Measurements from ENCODE around the gene RASEF.

RASEF gene

DNA sequence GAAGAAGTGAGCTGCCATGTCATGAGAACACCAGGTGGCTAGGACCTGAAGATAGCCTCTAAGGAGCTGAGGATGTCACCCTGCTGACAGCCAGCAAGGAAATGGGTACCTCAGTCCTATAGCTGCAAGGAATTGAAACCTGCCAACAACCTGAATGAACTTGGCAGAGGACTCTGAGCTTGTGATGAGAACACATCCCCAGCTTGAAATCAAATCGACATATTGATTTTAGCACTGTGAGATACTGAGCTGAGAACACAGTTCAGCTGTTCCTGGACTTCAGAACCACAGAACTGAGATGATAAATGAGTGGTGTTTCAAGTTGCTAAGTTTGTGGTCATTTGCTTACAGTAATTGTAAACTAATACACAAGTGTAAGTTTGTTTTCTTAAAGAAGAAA is 5.5 kb upstream of the RASEF start:
- no peak overlapping the region for H3K4me3 ChIP-seq (replicated peaks; ENCODE audit: insufficient read depth, low read length)
- no peak for TF ChIP-seq GABPA (IDR thresholded peaks at IDR 0.05; ENCODE audit: low read depth)
- TF ChIP-seq, protein P1, sequence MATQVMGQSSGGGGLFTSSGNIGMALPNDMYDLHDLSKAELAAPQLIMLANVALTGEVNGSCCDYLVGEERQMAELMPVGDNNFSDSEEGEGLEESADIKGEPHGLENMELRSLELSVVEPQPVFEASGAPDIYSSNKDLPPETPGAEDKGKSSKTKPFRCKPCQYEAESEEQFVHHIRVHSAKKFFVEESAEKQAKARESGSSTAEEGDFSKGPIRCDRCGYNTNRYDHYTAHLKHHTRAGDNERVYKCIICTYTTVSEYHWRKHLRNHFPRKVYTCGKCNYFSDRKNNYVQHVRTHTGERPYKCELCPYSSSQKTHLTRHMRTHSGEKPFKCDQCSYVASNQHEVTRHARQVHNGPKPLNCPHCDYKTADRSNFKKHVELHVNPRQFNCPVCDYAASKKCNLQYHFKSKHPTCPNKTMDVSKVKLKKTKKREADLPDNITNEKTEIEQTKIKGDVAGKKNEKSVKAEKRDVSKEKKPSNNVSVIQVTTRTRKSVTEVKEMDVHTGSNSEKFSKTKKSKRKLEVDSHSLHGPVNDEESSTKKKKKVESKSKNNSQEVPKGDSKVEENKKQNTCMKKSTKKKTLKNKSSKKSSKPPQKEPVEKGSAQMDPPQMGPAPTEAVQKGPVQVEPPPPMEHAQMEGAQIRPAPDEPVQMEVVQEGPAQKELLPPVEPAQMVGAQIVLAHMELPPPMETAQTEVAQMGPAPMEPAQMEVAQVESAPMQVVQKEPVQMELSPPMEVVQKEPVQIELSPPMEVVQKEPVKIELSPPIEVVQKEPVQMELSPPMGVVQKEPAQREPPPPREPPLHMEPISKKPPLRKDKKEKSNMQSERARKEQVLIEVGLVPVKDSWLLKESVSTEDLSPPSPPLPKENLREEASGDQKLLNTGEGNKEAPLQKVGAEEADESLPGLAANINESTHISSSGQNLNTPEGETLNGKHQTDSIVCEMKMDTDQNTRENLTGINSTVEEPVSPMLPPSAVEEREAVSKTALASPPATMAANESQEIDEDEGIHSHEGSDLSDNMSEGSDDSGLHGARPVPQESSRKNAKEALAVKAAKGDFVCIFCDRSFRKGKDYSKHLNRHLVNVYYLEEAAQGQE (IDR thresholded peaks at IDR 0.05; ENCODE audit: insufficient replicate concordance, low read depth), result no peak
- TF ChIP-seq, protein P2, sequence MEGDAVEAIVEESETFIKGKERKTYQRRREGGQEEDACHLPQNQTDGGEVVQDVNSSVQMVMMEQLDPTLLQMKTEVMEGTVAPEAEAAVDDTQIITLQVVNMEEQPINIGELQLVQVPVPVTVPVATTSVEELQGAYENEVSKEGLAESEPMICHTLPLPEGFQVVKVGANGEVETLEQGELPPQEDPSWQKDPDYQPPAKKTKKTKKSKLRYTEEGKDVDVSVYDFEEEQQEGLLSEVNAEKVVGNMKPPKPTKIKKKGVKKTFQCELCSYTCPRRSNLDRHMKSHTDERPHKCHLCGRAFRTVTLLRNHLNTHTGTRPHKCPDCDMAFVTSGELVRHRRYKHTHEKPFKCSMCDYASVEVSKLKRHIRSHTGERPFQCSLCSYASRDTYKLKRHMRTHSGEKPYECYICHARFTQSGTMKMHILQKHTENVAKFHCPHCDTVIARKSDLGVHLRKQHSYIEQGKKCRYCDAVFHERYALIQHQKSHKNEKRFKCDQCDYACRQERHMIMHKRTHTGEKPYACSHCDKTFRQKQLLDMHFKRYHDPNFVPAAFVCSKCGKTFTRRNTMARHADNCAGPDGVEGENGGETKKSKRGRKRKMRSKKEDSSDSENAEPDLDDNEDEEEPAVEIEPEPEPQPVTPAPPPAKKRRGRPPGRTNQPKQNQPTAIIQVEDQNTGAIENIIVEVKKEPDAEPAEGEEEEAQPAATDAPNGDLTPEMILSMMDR (IDR thresholded peaks at IDR 0.05; ENCODE audit: insufficient read depth, low read length), result no peak
- TF ChIP-seq POLR2AphosphoS5 (IDR thresholded peaks at IDR 0.05; ENCODE audit: low read depth), result no peak
- TF ChIP-seq SPI1 (IDR thresholded peaks at IDR 0.05; ENCODE audit: borderline replicate concordance, low read depth), result no peak
- DNase-seq (ENCODE audit: low read depth in 1 of 2, low spot score in 1 of 2), result no peak
- no peak overlapping the region for H3K27ac ChIP-seq (replicated peaks)
- H3K27me3 ChIP-seq (ENCODE audit: insufficient read depth, poor library complexity, severe bottlenecking), result peaks cover 7% of the 10 kb centered on the region

DNA sequence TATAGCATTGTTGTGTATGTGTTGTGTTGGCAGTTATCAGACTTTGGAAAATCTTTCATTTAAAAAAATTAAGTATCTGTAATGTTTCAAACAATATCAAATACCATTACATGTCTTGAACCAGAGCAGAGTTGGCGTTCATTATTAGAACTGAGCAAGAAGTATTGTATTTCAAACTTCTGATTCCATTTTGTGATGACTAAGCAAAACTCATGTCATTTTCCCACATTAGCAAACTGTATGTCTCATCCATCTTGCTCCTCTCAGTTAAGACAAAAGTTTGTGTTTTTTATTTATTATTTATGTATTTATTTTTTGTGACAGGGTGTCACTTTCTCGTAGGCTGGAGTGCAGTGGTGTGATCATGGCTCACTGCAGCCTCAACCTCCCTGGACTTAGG is 4.6 kb upstream of the RASEF start:
- no peak for DNase-seq (ENCODE audit: low read depth in 1 of 2, low spot score in 1 of 2)
- H3K27ac ChIP-seq (replicated peaks), result no peak overlapping the region
- peaks cover 13% of the 10 kb centered on the region for H3K27me3 ChIP-seq (ENCODE audit: insufficient read depth, poor library complexity, severe bottlenecking)
- no peak for TF ChIP-seq POLR2AphosphoS5 (IDR thresholded peaks at IDR 0.05; ENCODE audit: low read depth)
- TF ChIP-seq, protein P1 (IDR thresholded peaks at IDR 0.05; ENCODE audit: insufficient replicate concordance, low read depth), result no peak
- TF ChIP-seq, protein P2 (IDR thresholded peaks at IDR 0.05; ENCODE audit: insufficient read depth, low read length), result no peak
- TF ChIP-seq GABPA (IDR thresholded peaks at IDR 0.05; ENCODE audit: low read depth), result no peak
- TF ChIP-seq SPI1 (IDR thresholded peaks at IDR 0.05; ENCODE audit: borderline replicate concordance, low read depth), result no peak
- H3K4me3 ChIP-seq (replicated peaks; ENCODE audit: insufficient read depth, low read length), result no peak overlapping the region

DNA sequence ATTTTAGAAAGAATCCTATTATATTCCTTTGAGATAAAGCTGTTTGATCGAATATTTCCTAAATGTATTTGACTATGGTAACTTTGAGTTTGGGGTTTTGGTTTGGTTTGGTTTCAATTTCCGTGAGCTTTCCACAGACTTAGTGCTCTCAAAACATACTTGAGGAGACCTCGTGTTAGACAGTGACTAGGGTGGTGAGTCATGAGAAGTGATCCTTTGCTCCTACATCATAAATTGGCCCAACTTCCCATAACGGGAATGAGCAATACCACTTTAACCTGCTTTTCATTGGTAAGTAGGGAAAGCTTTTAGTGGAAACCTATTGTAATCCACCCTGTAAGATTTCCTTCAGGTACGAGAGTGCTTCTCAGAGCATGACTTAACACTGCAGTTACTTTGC is 3.8 kb upstream of the RASEF start:
- no peak overlapping the region for H3K27ac ChIP-seq (replicated peaks)
- DNase-seq (ENCODE audit: low read depth in 1 of 2, low spot score in 1 of 2), result no peak
- H3K4me3 ChIP-seq (replicated peaks; ENCODE audit: insufficient read depth, low read length), result no peak overlapping the region
- TF ChIP-seq SPI1 (IDR thresholded peaks at IDR 0.05; ENCODE audit: borderline replicate concordance, low read depth), result no peak
- TF ChIP-seq, protein P1 (IDR thresholded peaks at IDR 0.05; ENCODE audit: insufficient replicate concordance, low read depth), result no peak
- no peak for TF ChIP-seq POLR2AphosphoS5 (IDR thresholded peaks at IDR 0.05; ENCODE audit: low read depth)
- peaks cover 20% of the 10 kb centered on the region for H3K27me3 ChIP-seq (ENCODE audit: insufficient read depth, poor library complexity, severe bottlenecking)

Measured in HL-60 (cell line).